HG02763 (cell line): ENCODE results near the gene FRMD6.
"Not testable (repeated sequence)": the region's sequence is repeated elsewhere in the genome, so short reads cannot be mapped to it uniquely, and the experiment has no call there.

ENCODE experiments used
- ATAC-seq: cut with Tn5 transposase; IDR thresholded peaks from one replicate; pipeline ENCODE4 v1.9.1; 2021; ENCODE audit warnings: mild to moderate bottlenecking, moderate library complexity; ENCODE audit not compliant: unreplicated experiment

The FRMD6 gene

DNA sequence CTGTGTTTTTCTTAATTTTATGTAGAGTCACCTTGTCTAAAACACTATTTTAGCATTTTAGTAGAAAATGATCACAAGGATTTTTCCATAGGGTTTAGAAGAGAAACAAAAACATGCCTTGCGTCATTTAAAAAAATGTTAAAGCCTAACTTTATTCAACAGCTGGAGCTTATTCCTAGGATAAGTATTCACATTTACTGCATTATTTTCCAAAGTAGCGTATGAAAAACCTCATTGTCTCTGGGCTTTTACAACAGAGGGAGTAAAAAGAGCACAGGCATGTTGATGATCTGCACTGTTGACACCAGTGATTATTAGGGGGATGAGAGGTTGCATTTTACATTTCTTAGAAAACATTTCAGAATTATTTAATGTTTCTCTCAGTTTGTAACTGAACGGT lies 66.1 kb downstream of the FRMD6 start:
- ATAC-seq: no peak

DNA sequence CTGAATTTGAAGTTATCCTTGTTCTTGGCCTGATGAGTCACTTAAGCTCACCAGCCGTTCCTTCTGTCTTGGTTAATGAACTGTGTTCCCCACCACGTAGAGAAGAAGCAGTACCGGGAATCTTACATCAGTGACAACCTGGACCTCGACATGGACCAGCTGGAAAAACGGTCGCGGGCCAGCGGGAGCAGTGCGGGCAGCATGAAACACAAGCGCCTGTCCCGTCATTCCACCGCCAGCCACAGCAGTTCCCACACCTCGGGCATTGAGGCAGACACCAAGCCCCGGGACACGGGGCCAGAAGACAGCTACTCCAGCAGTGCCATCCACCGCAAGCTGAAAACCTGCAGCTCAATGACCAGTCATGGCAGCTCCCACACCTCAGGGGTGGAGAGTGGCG lies 68.2 kb downstream of the FRMD6 start:
- no peak for ATAC-seq

GRCh38 chr14:51723990-51724389 lies 72.3 kb downstream of the FRMD6 start:
- ATAC-seq: no peak

DNA sequence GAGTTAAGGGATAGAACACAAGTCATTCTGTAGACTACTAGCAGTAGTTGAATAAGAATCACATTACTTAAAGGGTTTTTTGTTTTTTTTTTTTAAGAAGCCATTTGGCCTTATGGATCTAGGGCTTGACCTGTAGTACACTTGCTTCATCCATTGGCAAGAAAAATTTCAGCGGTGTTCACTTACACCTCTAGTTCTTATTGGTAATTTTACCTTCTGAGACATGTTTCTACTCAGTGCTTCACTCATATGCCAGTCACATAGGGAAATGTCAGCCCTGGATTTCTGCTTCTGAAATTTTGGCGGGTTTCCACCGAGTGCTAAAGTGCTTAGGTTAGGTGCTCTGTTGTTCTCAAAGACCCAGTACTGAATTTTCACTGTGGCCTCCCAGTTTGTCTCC lies 72.9 kb downstream of the FRMD6 start:
- ATAC-seq: no peak

DNA sequence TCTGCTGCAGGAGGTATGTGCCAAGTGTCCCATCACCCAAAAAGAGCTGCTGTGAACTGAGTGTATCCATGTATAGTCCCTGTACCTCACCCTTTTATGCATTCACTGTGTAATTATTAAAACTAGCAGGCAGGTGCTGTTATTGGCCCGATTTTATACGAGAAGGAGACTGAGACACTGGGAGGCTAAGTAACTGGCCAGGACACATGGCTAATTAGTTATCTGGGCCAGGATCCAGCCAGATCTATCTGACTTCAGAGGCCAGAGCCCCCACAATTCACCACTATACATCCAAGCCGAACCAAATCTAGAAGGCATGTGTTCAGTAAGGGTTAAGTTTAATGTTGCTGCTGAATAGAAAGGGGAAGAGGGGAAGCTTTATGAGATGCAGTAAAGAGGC lies 73.4 kb downstream of the FRMD6 start:
- ATAC-seq: no peak

- no peak for ATAC-seq
Observed at GRCh38 chr14:51726166-51726899, 74.6 kb downstream of the FRMD6 start.

GRCh38 chr14:51727526-51727925 lies 75.8 kb downstream of the FRMD6 start:
- no peak for ATAC-seq

DNA sequence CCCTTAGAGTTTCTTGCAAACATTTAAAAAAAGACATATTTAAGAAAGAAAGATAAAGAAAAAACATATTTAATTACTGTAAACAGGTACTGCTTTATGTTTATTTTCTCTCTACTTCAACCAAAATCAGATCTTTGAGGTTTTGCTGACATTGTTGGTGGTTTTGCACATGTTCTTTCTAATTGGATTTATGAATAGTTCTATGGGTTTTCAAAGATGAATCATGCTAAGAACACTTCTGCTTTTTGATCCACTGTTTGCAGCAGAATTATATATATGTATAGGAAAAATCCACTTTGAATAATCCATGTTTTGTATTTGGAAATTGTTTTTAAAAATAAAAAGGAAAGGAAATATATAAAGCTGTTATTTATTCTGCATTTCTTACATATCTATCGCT lies 78.4 kb downstream of the FRMD6 start:
- ATAC-seq: no peak

DNA sequence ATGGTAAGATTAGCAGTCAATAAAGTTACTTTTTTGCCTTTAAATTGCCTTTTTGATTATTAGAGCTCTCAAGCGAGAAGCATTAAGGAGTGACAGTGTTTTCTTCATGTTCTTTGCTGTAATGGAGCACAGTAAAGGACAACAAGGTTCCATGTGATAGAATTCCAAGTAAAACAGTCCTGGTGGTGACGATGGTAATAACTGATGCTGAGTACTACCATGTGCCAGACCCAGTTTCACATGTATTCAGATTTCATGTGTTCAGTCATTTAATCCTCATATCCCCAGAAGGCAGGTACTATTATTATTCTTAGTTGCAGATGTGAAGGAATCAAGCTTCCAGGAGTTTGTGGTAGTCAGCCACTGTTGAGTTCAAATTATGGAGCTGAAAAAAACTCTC lies 79.0 kb downstream of the FRMD6 start:
- no peak for ATAC-seq

- no peak for ATAC-seq
Observed at GRCh38 chr14:51732494-51733112, 80.9 kb downstream of the FRMD6 start.

GRCh38 chr14:51733147-51733546 lies 81.4 kb downstream of the FRMD6 start:
- ATAC-seq: no peak

DNA sequence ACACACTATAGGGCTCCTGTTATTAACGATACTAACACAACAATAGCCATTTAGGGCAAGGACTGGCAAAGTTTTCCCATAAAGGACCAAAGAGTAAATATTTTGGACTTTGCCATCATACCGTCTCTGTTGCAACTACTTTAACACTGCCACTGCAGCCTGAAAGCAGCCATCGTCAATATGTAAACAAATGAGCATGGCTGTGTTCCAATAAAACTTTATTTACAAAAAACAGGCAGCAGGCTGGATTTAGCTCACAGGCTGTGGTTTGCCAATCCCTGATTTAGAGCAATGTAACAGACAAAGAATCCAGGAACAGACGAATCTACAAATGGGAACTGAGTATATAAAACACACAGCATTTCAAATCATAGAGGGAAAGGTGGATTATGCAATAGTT lies 84.1 kb downstream of the FRMD6 start:
- no peak for ATAC-seq

- ATAC-seq: peak; percentile 87
Observed at GRCh38 chr14:51738754-51739153, 87.0 kb downstream of the FRMD6 start.

GRCh38 chr14:51743588-51744000 lies 91.9 kb downstream of the FRMD6 start:
- no peak for ATAC-seq

DNA sequence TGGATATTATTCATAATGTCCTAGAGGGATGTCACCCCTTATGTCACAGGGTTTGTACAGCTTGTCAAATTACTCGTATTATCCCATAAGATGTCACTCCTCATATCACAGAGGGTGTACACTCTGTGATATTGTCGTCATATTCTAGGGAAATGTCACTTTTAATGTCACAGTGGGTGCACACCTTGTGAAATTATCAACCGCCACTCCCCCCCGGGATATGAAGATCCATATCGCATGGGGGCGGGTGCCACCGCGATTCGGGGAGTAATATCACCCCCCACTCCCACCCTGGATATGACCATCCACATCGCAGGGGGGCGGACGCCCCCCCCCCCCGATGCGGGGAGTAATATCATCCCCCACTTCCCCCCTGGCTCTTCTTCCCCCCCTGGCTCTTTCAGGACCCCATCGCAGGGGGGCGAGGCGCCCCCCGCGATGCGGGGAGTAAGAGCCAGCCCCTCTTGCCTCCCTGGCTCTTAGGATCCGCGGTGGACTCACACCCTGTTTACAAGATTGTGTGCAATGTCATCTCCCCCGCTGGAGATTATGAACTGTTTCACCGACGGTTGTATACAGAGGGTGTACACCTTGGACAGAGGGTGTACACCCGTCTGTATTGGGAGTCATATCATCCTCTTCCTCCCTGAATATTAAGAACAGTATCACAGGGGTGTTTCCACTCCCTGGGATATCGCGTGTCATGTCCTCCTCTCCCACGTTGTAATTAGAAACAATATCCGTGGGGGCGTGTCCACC lies 92.8 kb downstream of the FRMD6 start:
- ATAC-seq: no peak

DNA sequence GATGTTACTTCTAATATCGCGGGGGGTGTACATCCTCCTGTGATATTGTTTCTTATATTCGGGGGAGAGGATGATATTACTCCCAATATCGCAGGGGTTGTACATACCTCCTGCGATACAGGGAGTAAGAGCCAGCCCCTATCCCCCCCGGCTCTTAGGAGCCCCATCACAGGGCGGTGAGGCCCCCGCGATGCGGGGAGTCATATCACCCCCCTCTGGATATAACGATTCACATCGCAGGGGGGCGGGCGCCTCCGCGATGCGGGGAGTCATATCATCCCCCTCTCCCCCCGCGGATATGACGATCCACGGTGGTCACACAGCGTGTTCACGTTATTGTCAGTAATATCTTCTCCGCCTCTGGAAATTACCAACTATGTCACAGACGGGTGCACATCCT lies 95.1 kb downstream of the FRMD6 start:
- not testable (repeated sequence) for ATAC-seq

DNA sequence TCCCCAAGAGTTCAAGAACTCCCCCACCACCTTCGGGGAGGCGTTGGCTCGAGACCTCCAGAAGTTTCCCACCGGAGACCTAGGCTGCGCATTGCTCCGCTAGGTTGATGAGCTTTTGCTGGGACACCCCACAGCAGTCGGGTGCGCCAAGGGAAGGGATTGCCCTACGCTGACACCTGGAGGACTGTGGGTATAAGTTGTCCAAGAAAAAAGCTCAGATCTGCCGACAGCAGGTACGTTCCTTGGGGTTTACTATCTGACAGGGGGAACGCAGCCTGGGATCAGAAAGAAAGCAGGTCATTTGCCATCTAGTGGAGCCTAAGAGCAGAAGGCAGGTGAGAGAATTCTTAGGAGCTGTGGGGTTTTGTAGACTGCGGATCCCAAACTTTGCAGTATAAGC lies 98.8 kb downstream of the FRMD6 start:
- ATAC-seq: no peak

- not testable (repeated sequence) for ATAC-seq
Observed at GRCh38 chr14:51751611-51752345, 100.1 kb downstream of the FRMD6 start.

GRCh38 chr14:51757756-51758155 lies 106.0 kb downstream of the FRMD6 start:
- not testable (repeated sequence) for ATAC-seq

- no peak for ATAC-seq
Observed at GRCh38 chr14:51759950-51760349, 108.2 kb downstream of the FRMD6 start.

DNA sequence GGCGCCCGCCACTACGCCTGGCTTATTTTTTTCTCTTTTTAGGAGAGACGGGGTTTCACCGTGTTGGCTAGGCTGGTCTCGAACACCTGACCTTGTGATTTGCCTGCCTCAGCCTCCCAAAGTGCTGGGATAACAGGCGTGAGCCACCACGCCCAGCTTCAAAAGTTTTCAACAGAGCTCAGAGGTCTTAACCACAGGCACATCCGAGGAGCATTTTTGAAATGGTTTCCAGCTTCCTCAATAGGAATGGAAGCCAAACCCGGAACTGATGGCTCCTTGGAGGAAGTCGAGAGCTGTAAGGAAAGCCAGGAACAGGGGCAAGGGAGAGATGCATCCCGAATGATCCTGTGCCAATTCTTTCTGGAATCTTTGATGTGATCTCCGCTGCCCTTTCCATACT lies 114.0 kb downstream of the FRMD6 start:
- not testable (repeated sequence) for ATAC-seq
